Measurements from ENCODE around the gene ABL1.

Gene ABL1

GRCh38 chr9:130935648-130936271, 100.7 kb downstream of the ABL1 start:
- no peak for DNase-seq

GRCh38 chr9:130936285-130937117, 101.4 kb downstream of the ABL1 start:
- no peak for DNase-seq

Data from NCI-H748 treated with DMSO at 0.1 percent for 48 hours (cell line).